Activated T-helper 2 cell treated with anti-CD3 and anti-CD28 coated beads, Interferon-gamma antibody, Interleukin-2, Interleukin-4, amounts not matched to agents 10 μg/mL and 5 μg/mL and 100 μg/mL, durations not matched to agents 14 hours and 24 hours and 36 hours (primary cell): ENCODE data around the gene PHTF2. TPM values are rescaled to one million over a fixed set of nuclear protein-coding genes. Genes with fewer than 3 reads are reported as not detected.
"Not testable (repeated sequence)": the region's sequence is repeated elsewhere in the genome, so short reads cannot be mapped to it uniquely, and the experiment has no call there.

Experiments used
- DNase-seq: peaks from one replicate; pipeline ENCODE4 v3.0.0; 2021; ENCODE audit warnings: low spot score
- H3K27ac Mint-ChIP-seq: one replicate; pipeline ENCODE4 v1.8.0; 2021; ENCODE audit warnings: mixed read lengths
- H3K27me3 Mint-ChIP-seq: one replicate; pipeline ENCODE4 v1.8.0; 2021; ENCODE audit warnings: low read depth, mixed read lengths
- H3K36me3 Mint-ChIP-seq: one replicate; pipeline ENCODE4 v1.8.0; 2021; ENCODE audit warnings: low read depth, mixed read lengths
- H3K4me1 Mint-ChIP-seq: one replicate; pipeline ENCODE4 v1.8.0; 2021; ENCODE audit warnings: low read depth, mixed read lengths
- H3K4me3 Mint-ChIP-seq: one replicate; pipeline ENCODE4 v1.8.0; 2021; ENCODE audit warnings: low read depth, mild to moderate bottlenecking, moderate library complexity, mixed read lengths
- H3K9me3 Mint-ChIP-seq: one replicate; pipeline ENCODE4 v1.8.0; 2021; ENCODE audit warnings: mixed read lengths
- intact Hi-C: fragments of 100-400 bp; cut with micrococcal nuclease; formaldehyde crosslinking; loops from one replicate; pipeline ENCODE4 v1.15.1; 2023
- total RNA-seq: library from RNA; stranded (reverse); gene quantifications from 2 replicates; pipeline ENCODE4 v1.2.3, GENCODE V29; 2022

PHTF2 gene
- total RNA-seq, 1 donor from 2014 or later: 31.8 TPM

DNA sequence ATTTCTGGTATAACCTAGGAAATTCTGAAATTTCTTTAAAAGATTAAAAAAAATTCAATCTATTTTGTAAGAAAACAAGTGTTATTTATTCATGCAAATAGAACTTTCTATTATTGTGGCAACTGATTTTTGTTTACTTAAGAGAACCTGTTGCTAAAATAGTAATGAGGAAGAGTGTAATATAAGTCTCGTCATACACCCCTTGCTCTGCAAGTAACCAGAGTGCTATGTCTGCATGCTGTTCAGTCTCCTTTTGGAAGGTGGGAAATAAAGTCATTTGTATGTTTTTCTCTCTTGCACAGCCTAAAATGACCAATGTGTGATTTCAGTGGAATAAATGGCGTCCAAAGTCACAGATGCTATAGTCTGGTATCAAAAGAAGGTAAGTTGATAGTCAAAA lies 41.3 kb downstream of the PHTF2 start:
- H3K4me1 Mint-ChIP-seq: peaks cover 14% of the 10 kb centered on the region
- H3K4me3 Mint-ChIP-seq: no peak overlapping the region
- H3K27ac Mint-ChIP-seq: no peak overlapping the region
- H3K27me3 Mint-ChIP-seq: no peaks in the 10 kb centered on the region
- no peaks in the 10 kb centered on the region for H3K9me3 Mint-ChIP-seq
- DNase-seq: no peak
- peaks cover 30% of the 10 kb centered on the region for H3K36me3 Mint-ChIP-seq
- intact Hi-C loops: no loop called here

GRCh38 chr7:77843194-77843593 lies 44.6 kb downstream of the PHTF2 start:
- intact Hi-C loops: no loop called here
- H3K9me3 Mint-ChIP-seq: no peaks in the 10 kb centered on the region
- peaks cover 38% of the 10 kb centered on the region for H3K36me3 Mint-ChIP-seq
- no peak overlapping the region for H3K4me3 Mint-ChIP-seq
- H3K4me1 Mint-ChIP-seq: peaks cover 20% of the 10 kb centered on the region
- no peaks in the 10 kb centered on the region for H3K27me3 Mint-ChIP-seq
- DNase-seq: no peak
- no peak overlapping the region for H3K27ac Mint-ChIP-seq

- no peak for DNase-seq
- Mint-ChIP-seq H3K27ac (no peak overlapping the region), H3K4me1 (peaks cover 19% of the 10 kb centered on the region), H3K9me3 (no peaks in the 10 kb centered on the region), H3K4me3 (no peak overlapping the region), H3K36me3 (peaks cover 59% of the 10 kb centered on the region), H3K27me3 (no peaks in the 10 kb centered on the region)
- intact Hi-C loops: no loop called here
Measured at GRCh38 chr7:77846317-77847092, 47.9 kb downstream of the PHTF2 start.

DNA sequence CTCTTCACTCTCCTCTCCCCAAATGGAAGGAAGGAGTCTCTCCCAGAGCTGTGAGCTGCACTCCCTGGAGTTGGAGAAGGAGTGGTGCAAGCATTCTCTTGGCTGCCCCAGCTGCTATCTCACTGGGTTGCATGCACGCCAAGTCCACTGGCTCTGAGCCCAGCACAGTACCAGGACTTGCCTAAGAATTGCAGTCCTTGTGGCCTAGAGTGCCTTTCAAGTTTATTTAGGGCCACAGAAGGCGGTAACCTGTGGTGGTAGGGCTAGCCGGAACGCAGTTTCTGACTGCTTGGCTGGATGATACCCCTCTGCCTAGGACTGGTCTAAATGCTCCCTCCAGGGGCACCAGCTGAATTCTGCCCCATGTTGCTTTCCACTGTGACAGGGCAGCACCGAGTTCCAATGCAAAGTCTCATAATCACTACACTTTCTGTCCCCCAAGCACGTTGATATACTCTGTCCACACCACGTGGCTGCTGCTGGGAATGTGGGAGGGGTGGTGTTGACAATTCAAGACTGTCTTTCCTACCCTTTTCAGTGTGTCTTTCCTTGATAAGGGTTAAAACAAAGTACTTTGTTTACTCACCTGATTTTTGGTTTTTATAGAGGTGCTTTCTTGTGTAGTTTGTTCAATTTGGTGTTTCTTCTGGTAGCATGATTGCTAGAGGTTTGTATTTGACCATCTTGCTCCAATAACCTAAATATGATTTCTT lies 57.0 kb downstream of the PHTF2 start:
- no peak for DNase-seq
- Mint-ChIP-seq H3K9me3 (no peaks in the 10 kb centered on the region), H3K27me3 (no peaks in the 10 kb centered on the region), H3K4me1 (peaks cover 26% of the 10 kb centered on the region), H3K36me3 (peaks cover 47% of the 10 kb centered on the region), H3K4me3 (no peak overlapping the region), H3K27ac (no peak overlapping the region)
- intact Hi-C loops: no loop called here

DNA sequence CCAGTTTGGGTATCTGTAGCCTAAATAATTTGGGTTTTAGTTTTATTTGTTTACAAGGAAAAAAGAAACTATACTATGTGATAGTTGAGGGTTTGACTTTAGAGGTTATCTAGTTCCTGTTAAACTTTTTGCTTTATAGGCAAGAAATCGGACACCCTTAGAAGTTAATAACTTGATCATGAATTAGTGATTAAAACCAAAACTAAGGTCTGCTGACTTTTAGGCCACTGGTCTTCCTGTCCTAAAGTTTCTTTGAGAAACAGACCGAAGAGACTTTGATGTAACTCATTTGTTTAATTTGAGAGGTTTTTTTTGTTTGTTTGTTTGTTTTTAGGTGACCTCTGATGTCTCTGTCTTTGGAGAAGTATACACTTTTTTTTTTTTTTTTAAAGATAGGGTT lies 59.7 kb downstream of the PHTF2 start:
- H3K27me3 Mint-ChIP-seq: no peaks in the 10 kb centered on the region
- intact Hi-C loops: no loop called here
- H3K27ac Mint-ChIP-seq: no peak overlapping the region
- H3K36me3 Mint-ChIP-seq: peaks cover 31% of the 10 kb centered on the region
- DNase-seq: no peak
- H3K4me1 Mint-ChIP-seq: peaks cover 17% of the 10 kb centered on the region
- H3K4me3 Mint-ChIP-seq: no peak overlapping the region
- no peaks in the 10 kb centered on the region for H3K9me3 Mint-ChIP-seq

GRCh38 chr7:77859343-77859742 lies 60.8 kb downstream of the PHTF2 start:
- no peak for DNase-seq
- intact Hi-C loops: no loop called here
- H3K36me3 Mint-ChIP-seq: peaks cover 24% of the 10 kb centered on the region
- peaks cover 19% of the 10 kb centered on the region for H3K4me1 Mint-ChIP-seq
- no peak overlapping the region for H3K27ac Mint-ChIP-seq
- H3K4me3 Mint-ChIP-seq: no peak overlapping the region
- H3K27me3 Mint-ChIP-seq: no peaks in the 10 kb centered on the region
- no peaks in the 10 kb centered on the region for H3K9me3 Mint-ChIP-seq

DNA sequence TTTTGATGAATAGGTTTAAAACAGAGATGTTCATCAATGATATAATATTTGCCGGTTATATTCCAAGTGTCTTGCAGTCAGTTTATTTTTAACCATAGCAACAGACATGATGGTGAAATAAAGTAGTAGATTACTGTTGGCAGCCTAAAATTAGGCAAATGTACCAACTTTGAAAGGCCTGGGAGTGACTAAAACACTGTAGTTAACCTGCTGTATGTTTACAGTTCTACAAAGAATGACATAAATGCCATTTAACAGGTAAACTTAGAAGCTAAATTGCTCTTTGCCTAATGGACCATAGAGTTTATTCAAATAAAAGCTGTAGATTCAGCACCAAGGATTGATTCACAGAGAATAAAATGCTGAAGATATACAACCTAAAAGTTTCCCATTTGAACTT lies 64.1 kb downstream of the PHTF2 start:
- Mint-ChIP-seq H3K27ac (no peak overlapping the region), H3K4me1 (peaks cover 19% of the 10 kb centered on the region), H3K36me3 (peaks cover 9% of the 10 kb centered on the region), H3K9me3 (no peaks in the 10 kb centered on the region), H3K27me3 (no peaks in the 10 kb centered on the region), H3K4me3 (no peak overlapping the region)
- DNase-seq: no peak
- intact Hi-C loops: no loop called here

DNA sequence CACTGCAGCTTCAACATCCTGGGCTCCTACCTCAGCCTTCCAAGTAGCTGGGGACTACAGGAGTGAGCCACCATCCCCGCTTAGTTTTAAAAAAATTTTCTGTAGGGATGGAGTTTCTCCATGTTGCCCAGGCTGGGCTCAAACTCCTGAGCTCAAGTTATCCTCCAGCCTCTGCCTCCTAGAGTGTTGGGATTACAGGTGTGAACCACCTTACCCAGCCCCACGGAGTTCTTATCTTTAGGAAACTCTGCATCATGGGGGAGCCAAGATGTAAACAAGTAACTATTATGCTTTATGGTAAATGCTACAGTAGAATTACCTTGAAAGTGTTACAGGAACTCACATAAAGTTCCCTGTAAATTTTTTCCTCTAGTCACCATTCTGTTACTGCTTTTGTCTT lies 65.3 kb downstream of the PHTF2 start:
- Mint-ChIP-seq H3K9me3 (no peaks in the 10 kb centered on the region), H3K27ac (no peak overlapping the region), H3K27me3 (no peaks in the 10 kb centered on the region), H3K4me1 (peaks cover 13% of the 10 kb centered on the region), H3K36me3 (peaks cover 9% of the 10 kb centered on the region), H3K4me3 (no peak overlapping the region)
- no peak for DNase-seq
- intact Hi-C loops: no loop called here

- H3K9me3 Mint-ChIP-seq: peaks cover 14% of the 10 kb centered on the region
- no peak overlapping the region for H3K4me3 Mint-ChIP-seq
- H3K27me3 Mint-ChIP-seq: no peaks in the 10 kb centered on the region
- peaks cover 24% of the 10 kb centered on the region for H3K36me3 Mint-ChIP-seq
- H3K27ac Mint-ChIP-seq: no peak overlapping the region
- intact Hi-C loops: loop anchor here (5.0 kb wide), 1 partner anchor 34 kb away; no protein-coding TSS in a partner anchor
- DNase-seq: no peak
- H3K4me1 Mint-ChIP-seq: peaks cover 13% of the 10 kb centered on the region
Measured at GRCh38 chr7:77866370-77866769, 67.8 kb downstream of the PHTF2 start.

GRCh38 chr7:77866786-77867536 lies 68.4 kb downstream of the PHTF2 start:
- intact Hi-C loops: loop anchor here (5.0 kb wide), 1 partner anchor 35 kb away; no protein-coding TSS in a partner anchor
- Mint-ChIP-seq H3K9me3 (peaks cover 14% of the 10 kb centered on the region), H3K36me3 (peaks cover 22% of the 10 kb centered on the region), H3K4me1 (peaks cover 14% of the 10 kb centered on the region), H3K4me3 (no peak overlapping the region), H3K27ac (no peak overlapping the region), H3K27me3 (no peaks in the 10 kb centered on the region)
- DNase-seq: no peak

DNA sequence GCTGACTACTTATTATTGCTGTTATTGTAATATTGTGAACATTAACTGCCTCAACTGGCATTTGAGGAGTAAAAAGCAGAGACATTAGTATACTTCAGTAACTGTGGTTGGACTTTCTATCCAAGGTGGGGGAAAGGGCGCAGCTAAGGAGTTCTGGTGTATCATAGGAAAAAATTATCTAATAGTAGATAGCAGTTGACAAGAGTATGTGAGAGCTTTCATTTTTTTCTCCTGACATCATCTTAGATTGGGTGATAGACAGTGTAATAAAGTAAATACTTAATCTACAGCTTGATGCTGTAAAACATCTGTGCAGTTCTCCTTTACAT lies 68.9 kb downstream of the PHTF2 start:
- intact Hi-C loops: loop anchor here (5.0 kb wide), 1 partner anchor 35 kb away; no protein-coding TSS in a partner anchor
- peaks cover 23% of the 10 kb centered on the region for H3K36me3 Mint-ChIP-seq
- no peaks in the 10 kb centered on the region for H3K27me3 Mint-ChIP-seq
- no peak overlapping the region for H3K4me3 Mint-ChIP-seq
- H3K27ac Mint-ChIP-seq: no peak overlapping the region
- H3K9me3 Mint-ChIP-seq: peaks cover 14% of the 10 kb centered on the region
- DNase-seq: no peak
- peaks cover 15% of the 10 kb centered on the region for H3K4me1 Mint-ChIP-seq

GRCh38 chr7:77872256-77872655 lies 73.7 kb downstream of the PHTF2 start:
- Mint-ChIP-seq H3K36me3 (peaks cover 35% of the 10 kb centered on the region), H3K4me1 (peaks cover 15% of the 10 kb centered on the region), H3K9me3 (peaks cover 14% of the 10 kb centered on the region)
- H3K27ac Mint-ChIP-seq, H3K27me3 Mint-ChIP-seq, DNase-seq, intact Hi-C loops, H3K4me3 Mint-ChIP-seq: not testable (repeated sequence)
